Stimulated activated CD8-positive, alpha-beta memory T cell treated with anti-CD3 and anti-CD28 coated beads, Interleukin-15, amount 100 ng/mL, for 4 hours (primary cell): ENCODE data around the gene CLIC5.

Source experiments
- DNase-seq, 2 donors: peaks; one replicate each; pipeline ENCODE4 v3.0.0-alpha.2; 2020; ENCODE audit warnings: low read depth in 2 of 2

Gene CLIC5

DNA sequence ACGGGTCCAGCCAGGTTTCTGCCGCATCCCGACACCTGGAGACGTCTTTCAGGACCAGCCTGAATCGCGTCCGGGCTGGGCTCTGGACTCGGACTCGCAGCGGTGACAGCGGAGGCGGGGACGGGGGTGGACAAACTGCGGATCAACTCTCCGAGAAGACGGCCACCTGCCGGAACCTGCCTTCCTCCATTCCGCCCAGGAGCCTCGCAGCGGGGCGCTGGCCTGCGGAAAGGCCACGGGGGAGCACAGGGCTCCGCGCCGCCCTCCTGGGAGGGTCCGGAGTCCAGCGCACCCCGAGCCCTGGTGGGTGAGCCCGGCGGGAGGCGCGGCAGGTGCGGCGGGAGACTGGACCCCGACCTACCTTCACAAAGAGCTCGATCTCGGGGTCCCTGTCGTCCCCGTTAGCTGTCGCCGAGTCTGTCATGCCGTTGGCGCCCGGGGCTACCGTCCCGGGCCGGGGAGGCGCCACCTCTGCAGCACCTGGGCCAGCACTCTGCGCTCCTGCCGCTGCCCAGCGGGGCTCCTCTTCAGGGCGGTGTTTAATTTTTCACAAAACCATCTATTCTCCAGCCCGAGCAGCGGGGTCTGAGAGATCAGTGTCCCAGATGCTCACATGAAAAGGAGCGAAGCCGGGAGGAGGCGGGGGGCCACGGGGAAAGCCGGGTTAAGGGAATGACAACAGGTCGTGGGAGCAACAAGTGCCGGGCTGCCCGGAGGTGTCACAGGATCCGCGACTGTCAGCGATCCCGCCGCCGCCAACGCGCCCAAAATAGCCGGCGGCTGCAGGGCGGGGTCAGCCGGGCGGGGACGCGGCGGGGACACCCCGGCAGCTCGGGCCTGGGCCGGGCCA, at the start of gene CLIC5:
Gene CLIC5 (minus strand): TSS at position 742 of the 850 bp plus-strand sequence. CDS start 318 bp downstream, at position 424.
- DNase-seq: no peak

DNA sequence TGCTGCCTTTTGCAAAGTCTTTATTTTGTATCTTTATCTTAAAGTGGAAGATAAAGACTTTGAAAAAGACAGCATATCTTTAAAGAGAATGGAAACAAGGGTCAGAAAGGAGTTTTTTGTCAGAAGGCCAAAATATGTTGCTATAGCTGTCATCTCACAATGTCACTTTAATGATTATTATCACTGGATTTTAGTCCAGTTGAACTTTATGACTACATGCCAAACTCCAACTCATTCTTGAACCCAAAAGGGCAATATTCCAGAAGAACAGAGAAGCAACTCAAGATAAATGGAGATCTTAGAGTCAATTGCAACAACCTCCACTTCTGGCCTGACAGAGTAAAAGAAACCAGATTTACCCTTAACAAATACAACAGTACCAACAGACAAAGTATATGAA, 47.3 kb upstream of the CLIC5 start:
- DNase-seq: no peak

DNA sequence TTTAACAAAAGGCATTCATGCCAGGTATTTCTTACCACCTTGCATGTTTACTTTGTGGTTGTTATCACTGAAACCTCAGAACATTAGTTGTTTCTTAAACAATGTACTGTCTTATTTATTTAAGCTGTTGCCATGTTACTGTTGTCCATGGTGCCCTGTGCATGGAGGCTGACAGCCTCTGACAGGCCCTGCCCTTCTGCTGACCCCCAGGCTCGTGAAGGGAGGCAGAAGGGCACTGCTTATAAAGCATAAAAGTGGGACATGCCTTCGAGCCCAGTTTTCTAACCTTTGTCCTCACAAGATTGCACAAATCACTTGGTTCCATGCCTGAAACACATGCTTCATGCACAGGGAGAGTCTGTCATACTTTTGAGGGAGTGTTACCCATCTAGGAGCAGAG, 46.7 kb upstream of the CLIC5 start:
- no peak for DNase-seq

DNA sequence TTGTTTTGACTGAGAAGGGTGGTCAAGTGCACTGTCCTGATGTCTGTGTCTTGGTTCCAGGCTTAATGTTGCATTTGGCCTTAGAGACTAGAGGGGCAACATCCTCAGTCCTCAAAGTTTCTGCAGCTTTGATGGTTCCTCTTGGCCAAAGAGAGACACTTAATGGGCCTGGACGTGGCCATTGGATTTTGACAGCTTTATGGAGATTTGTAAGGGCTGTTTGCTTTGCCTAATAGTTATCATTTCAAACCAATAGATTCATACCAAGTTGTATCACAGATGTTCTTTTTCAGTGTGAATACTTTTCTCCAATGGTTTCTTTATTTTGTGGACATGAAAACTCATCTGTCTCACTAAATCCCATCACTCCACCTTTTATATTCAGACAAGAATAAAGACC, 45.8 kb upstream of the CLIC5 start:
- DNase-seq: no peak

DNA sequence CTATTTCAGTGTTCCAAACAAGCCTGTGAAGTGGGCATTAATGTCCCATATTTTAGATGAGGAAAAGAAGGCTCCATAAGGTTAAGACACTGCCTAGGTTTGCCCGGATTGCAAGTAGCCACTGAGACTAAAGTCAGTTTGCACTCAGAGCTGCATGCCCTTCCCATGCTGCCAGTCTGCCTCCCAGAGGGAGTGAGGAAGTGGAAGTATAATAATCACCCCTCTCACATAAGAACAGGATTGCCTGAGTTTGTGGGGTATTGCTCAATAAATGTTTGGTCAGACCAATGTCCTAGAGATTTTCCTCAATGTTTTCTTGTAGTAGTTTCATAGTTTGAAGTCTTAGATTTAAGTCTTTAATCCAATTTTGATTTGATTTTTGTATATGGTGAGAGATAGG, 43.9 kb upstream of the CLIC5 start:
- no peak for DNase-seq

DNA sequence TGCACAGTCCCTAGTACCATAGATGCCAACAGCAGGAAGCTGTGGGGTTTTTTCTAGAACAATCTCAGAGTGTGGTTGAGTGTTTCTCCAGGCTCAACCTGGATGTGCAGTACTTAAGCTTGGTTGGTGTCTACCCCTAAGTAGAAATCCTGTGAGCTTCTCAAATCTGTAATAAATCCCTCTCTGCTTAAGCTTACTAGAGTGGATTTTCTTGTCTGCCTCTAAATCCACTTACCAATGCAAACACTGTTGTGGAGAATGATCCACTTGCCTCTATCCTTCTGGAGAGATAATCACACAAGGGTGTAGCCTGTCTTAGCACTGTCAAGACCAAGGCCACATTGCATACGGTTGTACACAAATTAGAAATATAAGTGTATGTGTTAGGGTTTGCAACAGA, 43.3 kb upstream of the CLIC5 start:
- DNase-seq: no peak

DNA sequence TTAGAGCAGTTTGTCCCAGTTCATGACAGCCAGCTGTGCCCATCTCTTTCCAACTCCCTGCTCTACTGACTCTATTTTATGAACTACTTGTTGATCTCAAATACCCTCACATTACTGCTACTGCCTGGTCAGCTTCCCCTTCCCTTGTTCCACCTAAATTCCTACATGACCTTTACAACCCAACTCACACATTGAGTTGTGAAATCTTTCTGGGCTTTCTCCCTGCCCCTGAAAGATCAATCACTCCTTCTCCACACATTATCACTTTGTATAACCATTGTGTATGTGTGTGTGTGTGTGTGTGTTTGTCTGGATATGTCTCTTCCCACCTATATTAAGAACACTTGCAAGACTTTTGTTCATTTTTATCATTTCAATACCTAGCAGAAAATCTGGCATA, 42.1 kb upstream of the CLIC5 start:
- no peak for DNase-seq

DNA sequence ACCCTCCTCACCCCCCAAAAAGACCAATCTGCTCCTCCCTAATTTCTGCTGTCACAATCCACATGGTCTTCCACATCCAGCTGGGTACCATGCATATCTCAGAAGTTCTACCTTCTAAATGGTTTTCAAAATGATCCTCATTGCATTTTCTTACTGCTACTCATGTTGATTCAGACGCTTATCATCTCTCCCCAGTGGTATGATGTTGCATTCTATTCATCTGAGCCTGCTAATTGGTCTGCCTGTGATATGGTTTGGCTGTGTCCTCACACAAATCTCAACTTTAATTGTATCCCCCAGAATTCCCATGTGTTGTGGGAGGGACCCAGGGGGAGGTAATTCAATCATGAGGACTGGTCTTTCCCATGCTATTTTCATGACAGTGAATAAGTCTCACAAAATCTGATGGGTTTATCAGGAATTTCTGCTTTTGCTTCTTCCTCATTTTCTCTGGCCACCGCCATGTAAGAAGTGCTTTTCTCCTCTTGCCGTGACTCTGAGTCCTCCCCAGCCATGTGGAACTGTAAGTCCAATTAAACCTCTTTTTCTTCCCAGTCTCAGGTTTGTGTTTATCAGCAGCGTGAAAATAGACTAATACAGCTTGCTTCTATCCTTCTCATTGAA, 41.4 kb upstream of the CLIC5 start:
- no peak for DNase-seq

DNA sequence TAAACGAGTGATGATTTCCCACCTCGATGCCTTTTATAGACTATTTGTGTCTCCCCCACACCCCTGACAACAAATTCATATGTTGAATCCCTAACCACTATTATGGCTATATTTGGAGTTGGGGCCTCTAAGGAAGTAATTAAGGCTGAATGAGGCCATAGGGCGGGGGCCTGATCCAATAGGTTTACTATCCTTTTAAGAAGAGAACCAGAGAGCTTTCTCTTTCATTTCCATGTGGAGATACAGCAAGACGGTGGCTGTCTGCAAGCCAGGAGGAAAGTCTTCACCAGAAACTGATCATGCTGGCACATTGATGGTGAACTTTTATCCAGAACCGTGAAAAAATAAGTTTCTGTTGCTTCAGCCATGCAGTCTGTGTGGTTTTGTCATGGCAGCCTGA, 38.9 kb upstream of the CLIC5 start:
- no peak for DNase-seq

DNA sequence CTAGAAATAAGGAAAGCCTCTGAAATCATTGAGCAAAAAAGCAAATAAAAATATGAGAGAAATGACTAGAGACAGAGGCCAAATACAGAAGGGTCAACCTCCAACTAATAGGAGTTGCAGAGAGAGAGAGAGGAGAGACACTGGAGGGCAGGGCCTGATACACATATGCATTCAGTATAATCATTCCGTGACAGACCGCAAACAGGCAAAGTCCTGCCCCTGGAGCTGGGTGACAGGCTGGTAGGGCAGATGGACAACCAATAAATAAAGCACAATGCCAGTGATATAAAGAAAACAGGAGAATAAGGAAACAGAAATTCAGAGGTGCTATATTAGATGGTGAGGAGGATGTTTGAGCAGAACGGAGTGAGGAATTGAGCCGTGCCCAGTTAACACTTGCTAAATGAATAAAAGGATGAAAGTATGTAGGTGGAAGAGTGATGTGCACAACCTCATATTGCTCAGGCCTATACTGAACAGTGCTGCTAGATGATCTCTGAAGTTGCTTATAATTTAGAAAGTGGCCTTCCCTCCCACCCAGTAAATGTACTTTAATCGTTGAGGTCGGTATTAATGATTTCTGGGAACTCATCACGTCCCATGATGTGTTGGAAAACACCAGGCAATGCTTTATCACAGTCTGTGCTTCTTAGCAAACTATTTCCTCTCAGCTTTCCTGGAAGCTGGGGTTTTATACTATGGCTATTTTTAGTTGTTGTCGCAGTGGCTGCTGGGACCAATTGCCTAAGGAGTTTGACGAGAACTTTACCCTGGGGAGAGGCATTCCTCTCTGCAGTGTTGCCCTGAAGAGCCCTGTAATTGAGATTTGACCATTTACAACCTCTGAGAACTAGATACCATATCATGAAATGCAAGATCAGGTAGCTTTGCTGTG, 37.6 kb upstream of the CLIC5 start:
- DNase-seq: no peak

DNA sequence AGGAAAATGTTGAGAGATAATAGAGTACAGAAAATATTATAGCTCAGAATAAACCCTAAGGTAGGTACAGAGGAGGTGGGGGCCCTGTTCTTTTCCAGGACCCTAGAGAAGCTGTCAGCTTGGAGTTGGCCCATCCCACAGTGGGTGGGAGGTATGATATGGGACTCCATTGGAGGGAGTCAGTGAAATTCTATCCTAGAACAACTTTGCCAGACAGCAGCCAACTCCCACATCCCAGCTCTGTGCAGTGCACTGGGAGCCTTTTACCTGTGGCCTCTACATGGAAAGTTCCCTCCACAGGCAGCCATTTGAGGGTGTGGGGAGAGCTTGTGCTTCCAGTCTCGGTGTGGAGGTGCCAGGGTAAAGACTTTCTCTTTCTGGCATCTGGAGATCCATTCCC, 36.8 kb upstream of the CLIC5 start:
- DNase-seq: no peak

DNA sequence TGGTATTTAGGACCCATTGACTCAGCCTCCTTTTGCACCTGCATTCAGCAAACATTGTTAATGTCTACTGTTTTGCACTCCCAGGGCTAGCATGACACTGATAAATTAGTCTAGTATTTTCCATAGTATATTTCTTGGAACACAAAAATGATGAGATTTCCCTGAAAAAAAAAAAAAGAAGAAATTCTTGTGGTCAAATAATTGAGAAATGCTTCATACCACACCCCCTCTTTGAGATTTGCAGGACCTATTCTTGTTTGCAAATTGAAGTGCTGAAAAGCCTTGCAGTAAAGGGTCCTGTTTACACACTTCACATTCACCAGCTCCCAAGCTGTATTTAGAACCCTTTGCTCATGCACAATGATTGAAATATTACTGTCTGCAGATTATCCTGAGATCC, 36.3 kb upstream of the CLIC5 start:
- no peak for DNase-seq

DNA sequence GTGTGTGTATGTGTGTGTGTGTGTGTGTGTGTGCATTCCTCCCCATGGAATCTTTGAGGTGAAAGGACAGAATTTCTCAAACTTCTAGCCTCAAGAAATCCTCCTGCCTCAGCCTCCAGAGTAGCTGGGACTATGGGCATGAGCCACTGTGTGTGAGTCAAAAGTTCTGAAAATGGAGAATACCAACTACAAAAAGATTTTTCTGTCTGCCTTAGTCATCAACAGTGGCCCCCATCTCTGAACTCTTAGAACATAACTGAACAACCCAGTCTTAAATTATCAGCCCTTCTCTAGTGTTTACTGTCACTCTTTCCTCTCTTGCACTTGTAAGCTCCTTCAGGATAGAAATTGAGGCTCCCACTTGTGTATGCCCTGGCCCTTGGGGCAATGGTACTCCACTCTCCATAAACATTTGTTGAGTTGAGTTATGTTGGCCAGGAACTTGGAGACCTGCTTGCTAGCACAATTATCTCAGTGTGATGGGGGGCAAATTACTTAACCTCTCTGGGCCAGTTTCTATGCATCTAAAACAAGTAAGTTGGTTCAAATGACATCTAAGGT, 35.3 kb upstream of the CLIC5 start:
- no peak for DNase-seq

DNA sequence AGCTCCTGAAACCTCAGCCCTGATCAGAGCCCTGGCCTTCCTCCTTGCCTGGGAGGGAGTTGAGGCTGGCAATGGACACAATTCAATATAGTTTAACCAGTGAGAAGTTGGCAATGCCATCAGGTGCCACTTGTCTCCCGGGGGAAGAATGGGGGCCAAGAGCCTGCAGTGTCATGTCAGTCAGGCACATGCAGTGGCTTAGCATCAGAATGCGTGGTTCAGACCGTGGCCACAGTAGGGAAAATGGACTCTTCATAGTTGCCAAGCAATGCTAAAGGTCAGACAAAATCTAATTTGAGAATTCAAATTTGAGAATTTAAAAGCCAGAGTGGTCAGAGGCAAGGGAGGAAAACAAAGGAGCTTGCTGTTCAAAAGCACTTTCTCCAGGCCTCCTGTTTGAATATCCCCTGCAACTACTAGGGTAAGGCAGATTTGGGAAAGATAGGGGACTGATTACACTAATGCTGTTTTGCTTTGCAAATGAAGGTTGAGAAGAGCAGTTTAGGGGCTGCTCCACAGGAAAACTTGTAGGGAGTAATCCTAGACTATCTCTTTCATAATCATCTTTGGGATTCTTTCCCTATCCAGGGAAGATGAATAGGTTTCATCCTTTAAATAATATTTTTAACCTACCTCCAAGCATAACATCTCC, 33.1 kb upstream of the CLIC5 start:
- no peak for DNase-seq

DNA sequence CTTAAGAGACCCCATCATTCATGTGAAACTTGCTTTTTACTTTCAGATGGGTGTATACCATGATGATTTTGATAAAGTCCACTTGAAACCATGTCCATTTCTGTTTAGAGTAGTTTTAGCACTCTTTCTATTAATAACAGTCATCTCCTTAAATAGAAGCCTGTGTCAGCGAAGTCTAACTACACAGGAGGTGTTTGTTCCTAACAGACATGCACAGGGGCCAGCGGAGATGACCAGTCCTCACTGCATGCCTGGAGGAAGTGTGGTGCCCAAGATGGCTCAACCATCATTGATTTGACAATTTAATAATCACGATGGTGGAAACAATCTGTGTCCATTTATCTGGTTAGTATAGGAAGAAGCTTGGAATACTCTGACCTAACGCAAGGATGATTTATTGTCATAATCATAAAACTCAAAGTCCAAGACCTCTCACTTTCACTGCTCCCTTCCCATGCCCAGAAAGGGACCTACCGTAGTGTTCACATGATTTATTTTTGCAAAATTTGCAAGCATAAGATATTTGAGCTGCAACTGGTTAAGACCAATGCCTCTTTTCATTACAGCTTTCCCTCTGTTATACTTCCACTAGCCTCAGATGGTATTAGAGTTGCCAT, 31.0 kb upstream of the CLIC5 start:
- DNase-seq: no peak

DNA sequence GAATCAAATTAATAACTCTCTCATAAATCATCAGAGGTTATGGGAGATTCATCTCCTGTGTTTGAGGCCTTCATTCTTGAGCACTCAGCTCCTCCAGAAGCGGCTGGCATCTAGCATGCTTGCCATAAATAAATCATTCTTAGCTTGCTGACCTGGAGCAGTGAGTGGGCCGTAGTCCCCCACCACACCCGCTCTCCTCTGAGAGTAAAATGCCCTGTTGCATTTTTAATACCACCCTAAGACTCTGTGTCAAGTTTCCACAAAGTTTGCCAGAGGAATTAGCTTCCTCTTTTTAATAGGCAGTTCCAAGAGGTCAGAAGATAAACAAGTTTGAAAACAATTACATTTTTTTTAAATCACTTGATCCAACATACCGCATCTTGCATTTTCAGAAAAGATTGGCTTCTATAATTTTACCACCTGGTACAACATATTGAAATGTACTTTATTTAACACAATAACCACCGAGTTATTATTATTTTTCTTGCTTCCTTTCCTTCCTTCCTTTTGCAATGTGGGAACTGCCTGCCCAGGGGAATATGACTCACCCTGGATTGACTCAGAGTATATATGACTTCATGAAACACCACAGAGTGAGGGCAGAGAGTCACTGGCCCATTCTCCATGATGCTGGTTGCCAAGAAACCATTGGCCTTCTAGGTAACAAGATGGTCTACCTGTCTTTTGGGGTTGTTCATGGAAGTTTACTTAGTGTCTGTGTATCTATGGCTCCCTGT, 29.4 kb upstream of the CLIC5 start:
- DNase-seq: no peak

DNA sequence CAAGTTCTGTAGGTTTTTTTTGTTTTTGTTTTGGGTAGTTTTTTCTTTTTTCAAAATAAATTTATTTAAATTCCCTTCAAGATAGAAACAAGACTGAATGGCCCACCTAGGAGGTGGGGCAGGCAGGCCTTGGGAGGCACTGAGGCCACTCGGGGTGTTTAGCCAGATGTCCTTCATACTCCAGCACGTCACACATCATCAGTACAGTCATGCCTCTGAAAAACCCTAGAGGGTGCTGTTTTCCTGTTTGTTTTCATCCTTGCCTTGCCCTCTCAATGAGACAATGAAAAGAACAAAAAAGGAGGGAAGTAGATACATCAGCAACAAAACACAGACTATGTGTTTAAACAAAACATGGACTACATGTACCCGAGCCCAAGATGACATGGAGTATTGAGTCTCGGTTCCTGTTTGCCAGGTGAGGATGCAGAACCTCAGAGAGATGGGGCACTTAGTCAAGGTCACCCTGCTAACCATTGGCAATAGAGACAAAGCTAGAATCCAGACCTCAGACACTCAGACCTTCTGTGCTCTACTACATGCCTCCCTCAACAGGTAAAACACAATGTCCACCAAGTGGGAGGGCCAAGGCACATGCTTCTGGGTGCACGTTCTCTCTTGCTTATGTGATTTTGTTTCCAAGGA, 26.8 kb upstream of the CLIC5 start:
- DNase-seq: no peak

DNA sequence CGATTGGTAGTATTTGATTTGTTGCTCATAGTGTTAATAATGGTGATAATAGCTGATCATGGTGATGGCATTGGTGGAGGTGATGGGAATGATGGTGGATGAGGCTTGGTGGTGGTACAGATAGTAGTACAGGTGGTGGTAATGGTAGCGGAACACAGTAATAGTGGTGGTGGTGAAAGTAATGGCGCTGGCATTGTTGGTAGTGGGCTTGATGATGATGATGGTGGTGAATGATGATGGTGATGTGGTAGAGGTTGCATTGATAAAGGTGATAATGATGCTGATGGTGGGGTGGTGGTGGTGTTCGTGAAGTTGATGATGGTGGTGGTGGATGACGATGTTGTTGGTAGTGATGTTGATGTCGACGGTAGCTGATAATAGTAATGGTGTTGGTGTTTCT, 24.6 kb upstream of the CLIC5 start:
- no peak for DNase-seq

DNA sequence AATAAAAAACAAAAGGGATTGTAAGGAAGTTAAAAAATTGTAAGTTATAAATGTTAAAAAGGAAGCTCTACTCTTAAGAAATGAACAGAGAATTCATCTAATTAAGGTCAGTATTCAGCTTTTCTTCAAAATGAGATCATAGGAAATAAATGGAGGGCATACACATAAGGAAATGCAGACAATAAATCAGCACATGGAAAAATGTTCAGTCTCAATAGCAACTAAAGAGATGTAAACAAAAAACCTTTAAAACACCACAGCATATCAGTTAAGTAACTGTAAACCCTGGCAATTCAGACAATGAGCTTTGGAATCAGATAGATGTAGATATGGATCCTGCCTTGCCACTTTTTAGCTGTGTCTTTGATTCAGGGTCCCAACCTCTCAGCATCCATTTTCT, 24.0 kb upstream of the CLIC5 start:
- DNase-seq: no peak

DNA sequence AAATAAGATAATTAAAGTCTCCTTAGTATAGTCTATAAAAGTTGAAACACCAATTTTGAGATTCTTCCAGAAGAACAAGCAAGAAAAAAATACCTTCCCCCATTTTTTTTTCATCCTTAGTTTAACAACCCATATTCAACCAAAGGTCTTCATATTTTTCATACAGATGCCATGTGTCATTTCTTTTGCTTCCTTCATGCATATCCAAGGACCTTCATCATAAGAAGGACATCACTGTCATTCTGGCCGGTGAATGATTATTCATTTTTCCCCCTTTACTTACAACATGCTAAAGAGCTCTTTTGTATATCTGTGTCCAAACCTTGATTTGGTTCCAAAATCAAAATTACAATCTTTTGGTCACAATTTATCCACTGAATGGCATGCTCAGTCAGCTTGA, 21.3 kb upstream of the CLIC5 start:
- no peak for DNase-seq
